Fibroblast of peridontal ligament (primary cell): ENCODE data around the gene TMEM184B.
"Not testable (repeated sequence)": the region's sequence is repeated elsewhere in the genome, so short reads cannot be mapped to it uniquely, and the experiment has no call there.

ENCODE experiments used
- DNase-seq: peaks from one replicate; pipeline ENCODE4 v3.0.0-alpha.2; 2010; ENCODE audit errors: extremely low read depth

Gene TMEM184B

DNA sequence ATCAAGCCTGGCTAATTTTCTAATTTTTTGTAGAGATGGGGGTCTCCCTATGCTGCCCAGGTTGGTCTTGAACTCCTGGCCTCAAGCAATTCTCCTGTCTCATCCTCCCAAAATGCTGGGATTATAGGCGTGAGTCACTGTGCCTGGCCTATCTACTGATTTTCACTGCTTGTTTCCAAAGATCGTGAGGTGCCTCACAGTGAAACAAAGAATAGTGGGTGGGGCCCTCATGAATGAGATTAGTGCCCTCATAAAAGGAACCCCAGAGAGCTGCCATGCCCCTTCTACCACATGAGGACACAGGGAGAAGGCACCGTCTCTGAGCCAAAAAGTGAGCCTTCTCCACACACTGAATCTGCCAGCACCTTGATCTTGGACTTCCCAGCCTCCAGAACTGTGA is 23.5 kb downstream of the TMEM184B start:
- no peak for DNase-seq

DNA sequence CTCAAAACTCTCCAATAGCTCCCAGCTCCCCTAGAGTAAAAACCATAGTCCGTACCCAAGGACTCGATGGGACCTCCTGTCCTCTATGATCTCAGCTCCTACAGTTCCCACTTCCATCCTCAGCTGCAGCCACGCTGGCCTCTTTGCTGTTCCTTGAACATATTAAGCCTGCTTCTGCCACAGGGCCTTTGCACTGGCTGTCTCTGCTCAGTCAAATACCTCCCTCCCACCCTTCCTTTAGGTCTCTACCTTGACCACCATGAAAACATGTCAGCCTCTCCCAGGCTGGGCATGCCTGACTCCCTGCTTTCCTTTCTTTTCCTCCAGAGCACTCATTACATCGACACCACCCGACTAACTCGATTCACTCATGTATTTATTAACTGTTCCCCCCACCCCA is 24.5 kb downstream of the TMEM184B start:
- no peak for DNase-seq

DNA sequence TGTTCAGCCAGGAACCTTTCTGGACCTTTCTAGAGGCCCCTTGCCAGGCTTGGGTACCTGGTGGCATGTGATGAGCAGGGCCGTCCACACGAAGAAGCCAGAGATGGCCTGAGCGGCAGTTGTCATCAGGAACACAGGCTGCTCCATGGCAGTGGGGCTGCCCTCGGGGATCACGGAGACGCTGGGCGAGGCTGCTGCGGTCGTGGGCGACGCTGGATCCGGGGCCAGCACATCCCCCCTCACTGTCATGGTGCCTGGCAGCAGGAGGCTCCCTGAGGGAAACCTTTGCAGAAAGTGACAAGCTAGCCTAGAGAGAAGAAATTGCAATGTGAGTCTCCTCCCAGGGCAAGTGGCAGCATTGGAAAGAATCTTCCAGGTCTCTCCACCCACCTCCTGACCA is 25.1 kb downstream of the TMEM184B start:
- no peak for DNase-seq

DNA sequence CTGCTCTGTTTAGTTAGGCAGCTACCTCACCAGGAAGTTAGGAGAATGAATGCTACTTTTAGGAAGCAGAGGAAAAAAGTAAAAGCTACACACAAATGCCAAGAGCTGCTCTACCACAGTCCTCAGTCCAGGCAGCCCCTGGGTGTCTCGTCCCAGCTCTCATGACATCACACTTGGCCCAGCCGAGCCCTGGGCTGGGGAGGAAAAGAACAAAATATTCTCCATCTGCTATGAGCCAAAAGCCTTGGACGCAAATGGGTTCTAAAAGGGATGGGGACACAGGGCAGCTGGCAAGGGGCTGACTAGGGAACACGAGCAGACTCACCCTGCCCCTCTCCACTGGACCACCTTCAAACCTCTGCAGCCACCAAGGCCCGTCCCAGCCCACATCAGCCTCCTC is 26.1 kb downstream of the TMEM184B start:
- DNase-seq = no peak

DNA sequence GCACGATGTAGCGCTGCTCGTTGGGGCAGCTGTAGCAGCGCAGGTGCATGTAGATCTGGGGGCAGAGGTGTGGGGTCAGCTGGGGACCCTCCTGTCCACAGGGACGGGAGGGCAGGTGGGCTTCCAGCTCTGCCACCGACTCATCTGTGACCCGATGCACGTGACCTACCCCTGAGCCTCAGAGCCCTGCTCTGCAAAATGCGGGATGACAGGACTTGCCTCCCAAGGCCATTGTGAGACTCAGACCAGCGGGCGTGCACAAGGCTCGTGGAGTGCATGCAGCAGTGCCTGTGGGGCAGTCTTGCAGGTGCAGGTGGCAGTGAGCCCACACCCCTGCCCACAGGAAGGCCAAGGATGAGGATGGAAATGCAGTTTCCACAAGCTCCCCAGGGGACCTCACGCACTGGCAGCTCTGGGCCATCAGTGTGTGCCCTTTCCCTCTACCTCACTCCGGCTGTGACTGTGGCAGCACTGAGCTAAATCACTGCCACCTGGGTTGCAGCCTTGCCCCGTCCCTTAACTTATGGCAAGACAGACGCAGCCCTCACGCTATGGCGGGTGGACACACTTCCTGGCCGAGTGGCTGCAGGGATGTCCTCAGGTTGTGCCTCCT is 26.7 kb downstream of the TMEM184B start:
- no peak for DNase-seq

DNA sequence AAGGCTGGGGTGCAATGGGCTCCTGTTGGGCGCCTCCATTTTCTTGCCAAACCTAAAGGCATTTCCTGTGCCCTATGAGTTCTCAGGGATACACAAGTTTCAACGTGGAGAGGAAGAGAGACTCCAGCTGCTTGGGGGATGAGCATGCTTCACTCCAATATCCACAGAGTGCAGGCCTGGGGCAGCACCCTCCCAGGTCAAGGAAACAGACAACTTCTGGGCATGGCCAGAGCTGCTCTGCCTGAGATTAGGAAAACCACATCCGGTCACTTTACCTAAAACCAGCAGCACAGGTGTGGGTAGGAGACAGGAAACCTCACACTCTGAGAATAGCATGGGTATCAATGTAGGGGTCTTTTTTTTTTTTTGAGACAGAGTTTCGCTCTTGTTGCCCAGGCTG is 28.7 kb downstream of the TMEM184B start:
- DNase-seq = no peak

DNA sequence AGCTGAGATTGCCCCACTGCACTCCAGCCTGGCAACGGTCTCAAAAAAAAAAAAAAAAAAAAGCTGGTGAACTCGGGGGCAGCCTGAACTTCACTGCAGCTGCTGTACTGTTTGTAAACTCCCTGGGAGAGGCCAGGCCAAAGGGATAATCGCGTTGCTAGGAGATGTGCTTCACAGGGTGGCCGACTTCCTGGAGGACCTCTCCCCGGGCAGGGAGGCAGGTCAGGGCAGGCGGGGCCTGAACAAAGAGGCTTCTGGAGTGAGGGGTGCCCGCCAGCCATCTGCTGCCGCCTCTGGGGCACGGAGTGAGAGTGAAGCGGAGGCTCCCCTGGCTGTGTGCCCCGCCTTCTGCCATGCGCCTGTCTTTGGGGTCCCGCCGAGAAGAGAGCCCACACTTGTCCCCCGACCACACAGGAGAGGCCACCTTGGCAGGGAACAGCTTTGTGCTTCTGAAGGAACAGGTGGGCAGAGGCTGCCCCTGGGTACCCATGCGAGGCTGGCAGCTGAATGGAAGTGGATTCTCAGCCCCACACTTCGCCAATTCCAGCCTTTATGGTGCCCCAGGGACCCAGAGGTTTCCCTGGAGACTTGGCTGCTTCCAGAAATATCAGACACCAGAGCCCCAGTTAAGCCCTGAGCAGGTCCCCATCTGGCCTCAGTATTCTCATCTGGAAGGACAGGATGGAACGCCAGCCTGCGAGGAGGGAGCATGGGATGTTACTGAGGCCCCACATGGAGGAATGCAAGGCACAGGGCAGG is 29.6 kb downstream of the TMEM184B start:
- DNase-seq = peak; percentile 33

DNA sequence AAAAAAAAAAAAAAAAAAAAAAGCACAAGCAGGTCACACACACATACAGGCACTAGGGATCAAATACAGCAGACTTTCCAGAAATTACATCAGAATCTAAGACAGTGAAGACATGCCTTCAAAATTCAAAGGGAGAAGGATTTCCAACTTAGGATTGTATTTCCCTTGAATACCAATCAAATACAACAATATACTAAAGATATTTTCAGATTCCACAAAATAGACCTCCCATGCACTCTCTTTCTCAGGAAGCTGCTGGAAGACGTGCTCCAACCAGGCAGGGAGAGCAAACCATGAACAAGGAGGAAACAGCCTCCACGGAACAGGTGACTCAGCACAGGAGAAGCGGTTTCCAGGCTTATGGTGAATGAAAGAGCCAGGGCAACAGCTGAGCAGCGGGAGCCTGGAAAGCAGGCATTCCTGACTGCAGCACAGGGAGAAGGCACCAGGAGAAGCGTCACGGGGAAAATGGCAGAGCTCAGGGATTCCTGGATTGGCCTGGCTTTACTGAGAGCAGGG is 32.0 kb downstream of the TMEM184B start:
- peak; percentile 71 for DNase-seq

DNA sequence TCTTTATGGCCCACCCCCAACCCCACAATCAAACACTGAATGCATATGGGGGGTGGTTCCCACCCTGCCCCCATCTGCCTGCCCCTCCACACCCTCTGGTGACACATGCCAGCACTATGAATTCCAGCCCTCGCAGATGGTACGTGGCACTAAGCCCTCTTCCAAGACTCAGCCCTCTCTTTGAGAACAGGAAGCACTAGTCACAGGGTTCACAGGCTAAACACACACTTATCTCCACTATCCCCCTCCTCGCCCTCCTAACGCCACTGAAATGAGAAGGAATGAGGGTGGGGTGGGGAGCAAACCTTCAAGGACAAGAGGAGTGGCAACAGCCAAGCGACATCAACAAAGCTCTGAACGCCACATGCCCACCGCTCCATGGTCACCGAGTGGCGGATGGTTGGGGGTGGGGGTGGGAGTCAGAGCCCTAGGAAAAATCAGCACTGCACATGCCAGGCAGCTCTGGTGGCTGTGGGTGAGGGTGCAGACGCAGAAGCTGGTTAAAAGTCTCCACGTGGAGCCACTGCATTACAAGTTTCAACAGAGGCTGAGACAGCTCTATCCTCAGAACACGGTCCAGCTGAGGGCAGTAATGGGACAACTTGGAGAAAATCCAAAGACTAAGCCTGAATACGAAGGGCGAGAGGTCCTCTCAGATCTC is 33.6 kb downstream of the TMEM184B start:
- peak; percentile 87 for DNase-seq

DNA sequence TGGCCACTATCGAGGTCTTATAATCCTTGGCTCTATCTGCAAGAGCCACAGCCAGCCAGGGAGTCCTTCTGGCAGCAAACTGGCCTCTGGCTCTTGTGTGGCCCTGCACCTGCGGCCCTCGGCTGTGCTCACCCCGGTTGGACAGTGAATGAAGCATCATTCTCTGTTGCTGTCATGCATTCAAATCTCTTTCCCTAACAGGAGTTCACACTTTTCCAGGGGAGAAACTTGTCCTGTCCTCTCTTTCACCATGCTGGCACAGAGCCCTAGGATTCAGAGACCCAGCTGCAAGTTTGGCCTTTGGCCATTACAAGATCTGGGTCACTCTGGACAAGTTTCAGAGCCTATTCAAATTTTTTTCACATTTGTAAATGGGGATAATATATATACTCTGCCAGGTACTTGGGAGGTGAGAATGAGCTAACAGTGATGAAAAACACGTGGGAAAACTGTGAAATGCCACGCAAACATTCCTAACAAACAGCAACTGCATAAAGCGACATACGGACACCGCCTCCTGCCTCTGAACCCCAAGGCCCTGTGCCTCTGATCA is 34.2 kb downstream of the TMEM184B start:
- peak; percentile 68 for DNase-seq

DNA sequence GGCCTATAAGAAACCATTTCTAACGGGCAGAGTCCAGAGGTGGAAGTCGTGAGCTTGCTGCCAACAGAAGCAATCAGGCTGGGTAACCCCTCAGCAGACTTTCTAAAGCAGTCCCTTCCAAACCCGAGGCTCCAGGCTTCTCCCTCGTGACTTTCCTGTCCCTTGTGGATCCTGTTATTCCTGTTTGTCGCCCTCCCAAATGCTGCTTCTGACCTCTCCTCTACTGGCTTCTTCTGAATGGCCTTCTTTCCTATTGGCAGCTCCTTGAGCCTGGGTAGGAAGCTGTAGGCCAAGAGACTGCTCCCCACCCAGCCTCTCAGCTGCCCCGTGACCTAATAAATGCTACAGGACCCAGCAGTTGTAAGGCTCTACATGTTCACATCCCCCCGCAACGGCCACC is 36.0 kb downstream of the TMEM184B start:
- no peak for DNase-seq

DNA sequence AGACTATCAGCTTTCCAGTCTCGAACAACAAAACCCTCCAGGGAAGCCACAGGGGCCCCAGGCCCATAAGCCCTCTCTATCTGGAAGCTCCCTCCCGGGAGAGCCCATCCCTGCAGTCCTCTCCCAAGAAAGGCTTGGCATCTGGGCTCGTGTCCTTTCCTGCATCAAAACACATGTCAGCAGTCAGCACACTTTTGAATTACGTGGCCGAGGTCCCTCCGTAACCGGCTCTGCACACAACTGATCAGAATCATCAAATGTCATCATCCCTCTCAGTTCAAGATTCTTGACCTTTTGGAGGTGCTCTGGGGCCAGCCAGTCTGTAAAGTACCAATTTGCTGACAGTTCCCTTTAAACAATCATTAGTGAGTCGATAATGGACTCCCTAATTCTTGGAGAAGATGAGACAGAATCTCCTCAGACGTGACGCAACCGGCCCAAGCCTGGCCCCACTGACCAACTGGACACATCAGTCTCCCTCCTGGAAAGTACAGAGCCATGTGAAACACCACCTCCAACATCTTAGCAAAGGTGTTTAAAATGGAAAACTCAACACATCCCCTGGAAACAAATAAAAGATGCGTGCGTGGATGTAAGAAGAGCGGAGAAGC is 37.5 kb downstream of the TMEM184B start:
- DNase-seq = no peak

DNA sequence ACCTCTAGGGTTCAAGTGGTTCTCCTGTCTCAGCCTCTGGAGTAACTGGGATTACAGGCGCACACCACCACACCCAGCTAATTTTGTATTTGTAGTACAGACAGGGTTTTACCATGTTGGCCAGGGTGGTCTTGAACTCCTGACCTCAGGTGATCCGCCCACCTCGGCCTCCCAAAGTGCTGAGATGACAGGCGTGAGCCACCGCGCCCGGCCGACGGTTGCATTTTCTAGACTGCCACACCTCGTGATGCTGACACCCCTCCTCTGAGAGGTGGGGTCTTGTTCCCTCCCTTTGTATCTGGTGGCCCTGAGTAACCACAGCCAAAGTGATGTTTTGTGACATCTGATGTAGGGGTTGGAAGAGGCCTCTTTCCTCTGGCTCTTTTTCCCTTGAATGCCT is 39.0 kb downstream of the TMEM184B start:
- DNase-seq = not testable (repeated sequence)

DNA sequence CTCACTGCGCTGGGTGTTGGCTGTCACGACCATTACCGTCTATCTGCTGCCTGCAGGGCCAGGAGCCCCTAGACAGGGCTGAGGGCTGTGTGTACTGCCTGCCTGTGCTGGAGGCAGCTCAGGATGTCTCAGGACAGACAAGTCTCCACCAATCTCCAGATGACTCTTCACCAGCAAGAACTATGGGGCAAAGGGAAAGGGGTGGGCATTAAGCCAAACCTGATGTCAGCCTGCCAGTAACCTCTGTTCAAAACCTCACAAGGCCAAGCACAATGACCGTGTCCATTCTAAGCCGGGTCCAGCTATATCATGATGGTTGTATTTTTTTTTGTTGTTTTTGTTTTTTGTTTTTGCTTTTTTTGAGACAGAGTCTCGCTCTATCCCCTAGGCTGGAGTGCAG is 39.4 kb downstream of the TMEM184B start:
- peak; percentile 44 for DNase-seq

DNA sequence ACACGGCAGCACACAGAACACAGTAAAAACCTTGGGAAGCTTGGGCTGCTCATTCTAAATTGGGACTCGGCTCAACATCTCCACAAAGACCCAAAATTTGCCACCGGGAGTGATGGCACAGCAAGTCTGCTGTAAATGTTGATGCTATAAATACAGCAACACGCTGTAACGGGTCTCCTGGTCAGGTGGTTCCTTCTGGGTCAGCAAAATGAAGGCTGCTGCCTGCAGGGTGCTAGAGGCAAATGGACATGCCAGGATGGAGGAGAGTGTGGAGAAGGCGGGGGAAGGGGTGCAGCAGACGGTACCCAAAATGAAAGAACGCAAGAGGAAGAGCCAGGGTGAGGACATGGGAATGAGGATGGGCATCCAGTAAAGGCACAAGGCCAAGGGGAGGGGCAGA is 40.6 kb downstream of the TMEM184B start:
- DNase-seq = no peak

DNA sequence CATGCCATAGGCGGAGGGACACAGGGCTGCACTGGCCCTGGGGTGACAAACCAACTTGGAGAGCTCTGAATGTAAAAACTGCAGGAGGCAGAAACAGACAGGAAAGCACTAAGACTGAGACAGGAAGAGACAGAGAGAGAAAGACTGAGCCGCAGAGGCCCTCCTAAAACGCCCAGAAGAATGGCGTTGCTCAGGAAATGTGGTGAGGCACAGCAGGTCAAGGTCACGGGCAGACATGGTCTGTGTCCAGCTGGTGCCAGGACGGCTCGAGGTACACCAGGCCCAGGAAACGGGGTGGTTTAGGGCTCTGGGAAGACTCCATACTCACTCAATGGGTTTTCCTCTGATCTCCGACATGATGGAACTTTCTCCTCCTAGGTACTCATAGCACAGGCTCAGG is 41.9 kb downstream of the TMEM184B start:
- DNase-seq = no peak

DNA sequence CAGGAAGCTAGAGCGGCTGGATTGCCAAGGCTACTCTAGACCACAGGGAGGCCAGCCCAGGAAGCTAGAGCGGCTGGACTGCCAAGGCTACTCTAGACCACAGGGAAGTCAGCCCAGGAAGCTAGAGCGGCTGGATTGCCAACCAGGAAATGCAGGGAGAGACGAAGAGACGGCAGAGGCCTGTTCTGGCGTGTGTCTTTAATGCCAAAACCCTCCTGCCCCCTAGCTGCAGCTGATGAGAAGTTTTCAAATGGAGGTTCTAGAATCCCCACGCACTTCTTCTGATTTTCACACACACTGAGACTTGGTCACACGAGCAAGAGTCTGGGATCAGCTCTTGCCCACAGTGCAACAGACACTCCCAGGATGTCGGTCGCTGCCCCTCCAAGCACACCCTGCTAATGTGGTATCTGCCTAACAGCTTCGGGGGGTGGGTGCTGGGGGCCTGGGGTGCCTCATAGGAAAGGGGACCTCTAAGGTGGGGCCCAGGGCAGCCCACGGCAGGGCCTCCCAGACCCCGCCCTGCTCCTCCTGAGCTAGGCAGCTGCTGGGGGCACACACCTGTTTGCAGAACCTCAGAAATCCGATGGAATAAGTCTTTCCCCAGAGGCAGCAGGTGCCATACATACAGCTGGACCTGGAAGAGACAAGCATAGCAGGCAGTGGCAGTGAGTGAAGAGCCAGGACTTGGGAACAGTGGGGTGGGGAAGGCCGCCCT is 42.5 kb downstream of the TMEM184B start:
- peak; percentile 47 for DNase-seq

DNA sequence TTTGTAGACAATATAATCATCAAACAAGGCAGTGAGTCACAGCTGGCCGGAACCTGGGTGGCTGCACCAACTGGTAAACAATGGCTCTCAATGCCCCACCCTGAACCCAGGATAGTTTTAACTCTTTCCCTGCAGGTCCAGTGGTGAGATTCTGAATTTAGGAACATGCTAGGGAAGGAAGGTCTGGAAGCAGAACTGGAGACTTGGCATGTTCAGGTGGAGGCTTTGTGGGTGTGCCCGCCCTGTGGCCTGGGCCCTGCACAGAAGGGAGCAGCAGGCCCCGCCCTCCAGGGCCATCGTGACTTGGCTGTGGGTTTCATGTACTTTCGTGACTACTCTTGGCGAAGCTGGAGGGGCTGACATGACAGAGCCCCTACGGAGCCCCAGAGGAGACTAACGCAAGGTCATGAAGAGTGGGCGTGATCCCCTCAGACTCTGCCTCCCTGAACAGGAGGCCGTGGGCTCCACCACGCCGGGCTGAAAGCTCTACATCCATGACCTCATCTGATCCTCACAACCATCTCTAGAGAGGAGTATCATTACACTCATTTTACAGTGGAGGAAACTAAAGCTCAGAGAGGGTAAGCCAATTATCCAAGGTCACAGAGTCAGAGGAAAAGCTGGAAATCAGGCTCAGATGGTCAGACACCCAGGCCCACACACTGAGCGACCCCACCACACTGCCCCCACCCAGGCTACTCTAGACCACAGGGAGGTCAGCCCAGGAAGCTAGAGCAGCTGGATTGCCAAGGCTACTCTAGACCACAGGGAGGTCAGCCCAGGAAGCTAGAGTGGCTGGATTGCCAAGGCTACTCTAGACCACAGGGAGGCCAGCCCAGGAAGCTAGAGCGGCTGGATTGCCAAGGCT is 43.7 kb downstream of the TMEM184B start:
- peak; percentile 72 for DNase-seq

DNA sequence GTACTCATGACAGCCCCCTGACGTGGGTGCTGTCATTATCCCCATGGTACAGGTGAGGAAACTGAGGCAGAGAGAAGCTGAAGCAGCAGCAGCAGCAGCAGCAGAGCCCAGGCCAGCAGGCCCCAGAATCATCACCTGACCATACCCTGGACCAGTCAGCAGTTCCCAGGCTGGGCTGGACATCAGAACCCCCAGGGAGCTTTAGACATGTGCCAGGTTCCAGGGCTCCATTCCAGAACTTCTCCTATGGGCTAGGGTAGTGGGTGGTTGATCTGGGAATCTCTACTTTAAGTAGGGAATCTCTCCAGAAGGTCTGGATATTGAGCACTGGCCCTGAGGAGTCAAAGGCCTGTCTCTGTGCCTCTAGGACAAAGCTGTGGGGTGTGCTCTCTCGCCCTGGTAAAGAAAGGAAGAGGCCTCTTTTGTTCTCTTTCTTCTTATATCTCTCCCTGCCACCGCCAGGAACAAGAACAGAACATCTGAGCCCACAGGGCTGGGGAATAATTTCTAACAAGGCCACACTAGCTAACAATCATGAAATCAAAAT is 44.4 kb downstream of the TMEM184B start:
- DNase-seq = peak; percentile 18
